SU-DHL-6 (cell line): ENCODE measurements around the gene CDPF1.

ENCODE experiments used
- EZH2phosphoT487 ChIP-seq: fragments of 200-600 bp; sonication (generic), shearing (Covaris generic); conservative IDR thresholded peaks from 2 replicates; pipeline ENCODE4 v1.6.1; 2018; ENCODE audit warnings: mild to moderate bottlenecking, antibody characterized with exemption, low read length, moderate library complexity, mixed read lengths
- TF ChIP-seq, protein P1 (sequence below): fragments of 200-600 bp; sonication (generic); IDR thresholded peaks from one replicate; pipeline ENCODE4 v1.5.1; 2017; ENCODE audit warnings: antibody characterized with exemption, mild to moderate bottlenecking, low read length, moderate library complexity; ENCODE audit not compliant: insufficient read depth, poor library complexity, severe bottlenecking

- TF ChIP-seq, protein P1, sequence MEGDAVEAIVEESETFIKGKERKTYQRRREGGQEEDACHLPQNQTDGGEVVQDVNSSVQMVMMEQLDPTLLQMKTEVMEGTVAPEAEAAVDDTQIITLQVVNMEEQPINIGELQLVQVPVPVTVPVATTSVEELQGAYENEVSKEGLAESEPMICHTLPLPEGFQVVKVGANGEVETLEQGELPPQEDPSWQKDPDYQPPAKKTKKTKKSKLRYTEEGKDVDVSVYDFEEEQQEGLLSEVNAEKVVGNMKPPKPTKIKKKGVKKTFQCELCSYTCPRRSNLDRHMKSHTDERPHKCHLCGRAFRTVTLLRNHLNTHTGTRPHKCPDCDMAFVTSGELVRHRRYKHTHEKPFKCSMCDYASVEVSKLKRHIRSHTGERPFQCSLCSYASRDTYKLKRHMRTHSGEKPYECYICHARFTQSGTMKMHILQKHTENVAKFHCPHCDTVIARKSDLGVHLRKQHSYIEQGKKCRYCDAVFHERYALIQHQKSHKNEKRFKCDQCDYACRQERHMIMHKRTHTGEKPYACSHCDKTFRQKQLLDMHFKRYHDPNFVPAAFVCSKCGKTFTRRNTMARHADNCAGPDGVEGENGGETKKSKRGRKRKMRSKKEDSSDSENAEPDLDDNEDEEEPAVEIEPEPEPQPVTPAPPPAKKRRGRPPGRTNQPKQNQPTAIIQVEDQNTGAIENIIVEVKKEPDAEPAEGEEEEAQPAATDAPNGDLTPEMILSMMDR, result no peak
- no peak for TF ChIP-seq EZH2phosphoT487
Observed at GRCh38 chr22:46224898-46225290, 25.2 kb downstream of the CDPF1 start.
